NB4 (cell line): ENCODE measurements around the gene STARD10.

Experiments
- POLR2A ChIP-seq: IDR thresholded peaks from 2 replicates; pipeline ENCODE4 v1.6.1; 2011; ENCODE audit warnings: mild to moderate bottlenecking; ENCODE audit not compliant: insufficient read length; ENCODE audit errors: extremely low read depth
- TF ChIP-seq, protein P1 (sequence below): IDR thresholded peaks from 2 replicates; pipeline ENCODE4 v1.6.1; 2011; ENCODE audit warnings: low read depth, low read length

DNA sequence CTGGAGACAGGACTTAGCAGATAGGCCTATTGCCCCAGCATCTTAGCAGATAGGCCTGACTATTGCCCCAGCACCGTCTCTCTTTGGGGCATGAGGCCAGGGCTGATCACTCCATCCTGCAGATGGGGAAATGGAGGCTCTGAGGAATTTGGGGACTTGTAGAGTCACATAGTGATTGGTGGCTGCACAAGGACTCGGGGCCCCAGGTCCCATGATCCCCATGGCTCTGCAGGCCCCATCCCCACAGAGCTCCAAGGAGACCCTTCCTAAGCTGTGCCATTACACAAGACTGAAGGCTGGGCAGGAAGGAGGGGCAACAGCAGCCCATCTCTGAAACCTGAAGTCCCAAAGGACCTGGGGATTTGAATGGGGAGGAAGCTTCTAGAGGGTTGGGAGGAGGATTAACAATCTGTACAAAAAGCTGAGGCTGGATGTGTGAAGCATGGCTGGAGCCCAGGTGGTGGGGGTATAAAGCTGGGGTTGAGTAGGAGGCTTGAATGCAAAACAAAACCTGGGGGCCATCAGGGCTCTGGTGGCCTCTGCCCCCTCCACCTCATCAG lies 43.2 kb downstream of the STARD10 start:
- no peak for TF ChIP-seq POLR2A
- TF ChIP-seq, protein P1, sequence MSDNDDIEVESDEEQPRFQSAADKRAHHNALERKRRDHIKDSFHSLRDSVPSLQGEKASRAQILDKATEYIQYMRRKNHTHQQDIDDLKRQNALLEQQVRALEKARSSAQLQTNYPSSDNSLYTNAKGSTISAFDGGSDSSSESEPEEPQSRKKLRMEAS = no peak
